A673 (cell line): ENCODE data around the gene SCAF4.

ENCODE experiments used
- EZH2 ChIP-seq: fragments of 200-600 bp; sonication (generic); IDR thresholded peaks from 2 replicates; pipeline ENCODE4 v1.6.1; 2017; ENCODE audit warnings: borderline replicate concordance, low read depth, mild to moderate bottlenecking, mixed read lengths, antibody characterized with exemption, low read length; ENCODE audit not compliant: poor library complexity, severe bottlenecking
- TF ChIP-seq, protein P1 (sequence below): fragments of 300-800, 200-600 bp; sonication (generic); conservative IDR thresholded peaks from 2 replicates; pipeline ENCODE4 v1.5.1; 2017; ENCODE audit warnings: low read depth, mild to moderate bottlenecking, antibody characterized with exemption, low read length, moderate library complexity, mixed read lengths

- TF ChIP-seq, protein P1, sequence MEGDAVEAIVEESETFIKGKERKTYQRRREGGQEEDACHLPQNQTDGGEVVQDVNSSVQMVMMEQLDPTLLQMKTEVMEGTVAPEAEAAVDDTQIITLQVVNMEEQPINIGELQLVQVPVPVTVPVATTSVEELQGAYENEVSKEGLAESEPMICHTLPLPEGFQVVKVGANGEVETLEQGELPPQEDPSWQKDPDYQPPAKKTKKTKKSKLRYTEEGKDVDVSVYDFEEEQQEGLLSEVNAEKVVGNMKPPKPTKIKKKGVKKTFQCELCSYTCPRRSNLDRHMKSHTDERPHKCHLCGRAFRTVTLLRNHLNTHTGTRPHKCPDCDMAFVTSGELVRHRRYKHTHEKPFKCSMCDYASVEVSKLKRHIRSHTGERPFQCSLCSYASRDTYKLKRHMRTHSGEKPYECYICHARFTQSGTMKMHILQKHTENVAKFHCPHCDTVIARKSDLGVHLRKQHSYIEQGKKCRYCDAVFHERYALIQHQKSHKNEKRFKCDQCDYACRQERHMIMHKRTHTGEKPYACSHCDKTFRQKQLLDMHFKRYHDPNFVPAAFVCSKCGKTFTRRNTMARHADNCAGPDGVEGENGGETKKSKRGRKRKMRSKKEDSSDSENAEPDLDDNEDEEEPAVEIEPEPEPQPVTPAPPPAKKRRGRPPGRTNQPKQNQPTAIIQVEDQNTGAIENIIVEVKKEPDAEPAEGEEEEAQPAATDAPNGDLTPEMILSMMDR, result no peak
- TF ChIP-seq EZH2, result no peak
These were observed 11.6 kb downstream of the SCAF4 start for GRCh38 chr21:31720330-31720729.
